HG02943 (cell line): ENCODE data around the gene CNOT3.
"Not testable (repeated sequence)": the region's sequence is repeated elsewhere in the genome, so short reads cannot be mapped to it uniquely, and the experiment has no call there.

Experiments
- ATAC-seq: cut with Tn5 transposase; IDR thresholded peaks from one replicate; pipeline ENCODE4 v1.9.1; 2021; ENCODE audit warnings: mild to moderate bottlenecking, low read depth, moderate library complexity; ENCODE audit not compliant: unreplicated experiment

The CNOT3 gene

DNA sequence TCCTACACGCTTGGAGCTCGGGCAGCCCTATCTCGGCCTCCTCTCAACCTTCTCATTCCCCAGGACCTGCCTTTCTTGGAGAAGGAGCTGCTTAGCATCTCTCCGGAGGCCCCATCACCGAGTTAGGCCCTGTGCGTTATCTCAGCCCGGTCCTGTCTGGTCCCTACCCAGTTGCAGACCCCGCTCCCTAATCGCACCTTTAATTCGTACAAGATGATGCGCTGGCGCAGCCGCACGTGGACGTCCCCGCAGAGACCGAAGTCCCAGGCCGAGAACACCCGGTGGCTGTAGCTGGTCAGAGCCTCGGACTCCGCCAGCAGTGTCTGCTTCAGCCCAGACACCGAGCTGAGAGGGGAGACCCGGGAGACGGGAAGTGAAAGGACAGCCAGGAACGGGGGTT is 27.7 kb downstream of the CNOT3 start:
- ATAC-seq = no peak

DNA sequence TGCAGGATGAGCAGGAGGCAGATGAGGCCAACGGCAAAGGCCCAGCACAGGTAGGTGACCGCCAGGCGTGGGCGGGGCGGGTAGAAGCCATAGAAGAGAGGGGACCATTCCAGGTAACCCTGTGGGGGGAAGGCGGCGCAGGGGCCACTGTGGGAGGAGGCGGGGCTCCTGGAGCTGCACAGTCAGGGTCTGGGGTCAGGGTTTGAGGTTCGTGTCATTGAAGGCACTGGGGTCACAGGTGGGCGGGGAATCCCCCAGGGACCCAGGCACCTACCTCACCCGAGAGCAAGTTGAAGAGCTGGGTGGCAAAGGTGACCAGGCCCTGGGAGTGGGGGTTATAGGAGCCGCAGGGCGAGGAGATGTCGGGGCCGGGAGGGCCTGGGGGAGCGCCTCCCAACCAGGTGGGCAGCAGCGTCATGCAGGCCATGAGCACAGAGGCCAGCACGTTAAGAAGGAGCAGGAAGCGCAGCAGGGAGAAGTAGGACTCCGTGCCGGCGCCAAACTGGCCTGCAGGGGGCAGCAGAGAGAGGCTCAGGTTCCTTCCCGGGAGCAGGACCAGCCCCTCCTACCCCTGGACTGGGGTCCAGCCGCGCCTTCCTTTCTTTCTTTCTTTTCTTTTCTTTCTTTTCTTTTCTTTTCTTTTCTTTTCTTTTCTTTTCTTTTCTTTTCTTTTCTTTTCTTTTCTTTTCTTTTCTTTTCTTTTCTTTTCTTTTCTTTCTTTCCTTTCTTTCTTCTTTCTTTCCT is 30.8 kb downstream of the CNOT3 start:
- no peak for ATAC-seq

DNA sequence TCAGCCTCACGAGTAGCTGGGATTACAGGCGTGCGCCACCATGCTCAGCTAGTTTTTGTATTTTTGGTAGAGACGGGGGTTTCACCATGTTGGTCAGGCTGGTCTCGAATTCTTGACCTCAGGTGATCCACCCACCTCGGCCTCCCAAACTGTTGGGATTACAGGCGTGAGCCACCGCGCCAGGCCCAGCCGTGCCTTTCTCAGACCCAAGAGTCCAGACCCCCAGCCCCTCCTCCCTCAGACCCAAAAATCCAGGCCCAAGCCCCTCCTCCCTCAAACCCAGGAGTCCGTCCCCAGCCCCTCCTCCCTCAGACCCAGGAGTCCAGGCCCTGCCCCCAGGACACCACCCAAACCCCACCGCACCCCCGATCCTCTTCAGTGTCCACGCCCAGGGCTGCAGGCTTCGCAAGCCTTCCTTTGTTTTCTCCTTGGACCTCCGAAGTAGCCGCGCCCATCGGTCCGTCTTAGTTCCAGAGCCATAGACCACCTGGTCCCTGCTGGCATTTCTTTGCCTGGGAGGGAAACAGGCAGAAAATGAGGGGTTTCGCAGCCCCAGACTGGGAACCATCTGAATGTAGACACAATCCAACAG is 31.7 kb downstream of the CNOT3 start:
- ATAC-seq = no peak

DNA sequence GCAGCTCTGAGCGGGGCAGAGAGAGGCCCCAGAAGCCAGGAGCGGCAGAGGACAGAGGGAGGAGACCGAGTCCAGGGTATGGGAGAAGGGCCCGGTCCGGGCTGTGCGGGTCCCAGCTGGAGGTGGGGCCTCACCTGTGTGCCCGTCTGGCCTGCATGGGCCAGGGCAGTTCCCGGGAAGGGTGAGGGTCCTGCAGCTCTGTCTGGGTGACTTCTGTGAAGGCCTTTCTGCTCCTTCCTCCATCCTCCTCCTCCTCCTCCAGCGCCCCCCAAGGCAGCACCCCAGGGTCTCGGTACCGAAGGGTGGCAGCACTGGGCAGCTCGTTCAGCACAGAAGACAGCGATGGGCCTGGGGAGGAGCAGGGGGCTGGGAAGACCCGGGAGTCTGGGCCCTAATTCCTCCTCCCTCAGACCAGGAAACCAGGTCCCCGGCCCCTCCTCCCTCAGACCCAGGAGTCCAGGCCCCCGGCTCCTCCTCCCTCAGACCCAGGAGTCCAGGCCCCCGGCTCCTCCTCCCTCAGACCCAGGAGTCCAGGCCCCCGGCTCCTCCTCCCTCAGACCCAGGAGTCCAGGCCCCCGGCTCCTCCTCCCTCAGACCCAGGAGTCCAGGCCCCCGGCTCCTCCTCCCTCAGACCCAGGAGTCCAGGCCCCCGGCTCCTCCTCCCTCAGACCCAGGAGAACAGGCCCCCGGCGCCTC is 34.3 kb downstream of the CNOT3 start:
- not testable (repeated sequence) for ATAC-seq

DNA sequence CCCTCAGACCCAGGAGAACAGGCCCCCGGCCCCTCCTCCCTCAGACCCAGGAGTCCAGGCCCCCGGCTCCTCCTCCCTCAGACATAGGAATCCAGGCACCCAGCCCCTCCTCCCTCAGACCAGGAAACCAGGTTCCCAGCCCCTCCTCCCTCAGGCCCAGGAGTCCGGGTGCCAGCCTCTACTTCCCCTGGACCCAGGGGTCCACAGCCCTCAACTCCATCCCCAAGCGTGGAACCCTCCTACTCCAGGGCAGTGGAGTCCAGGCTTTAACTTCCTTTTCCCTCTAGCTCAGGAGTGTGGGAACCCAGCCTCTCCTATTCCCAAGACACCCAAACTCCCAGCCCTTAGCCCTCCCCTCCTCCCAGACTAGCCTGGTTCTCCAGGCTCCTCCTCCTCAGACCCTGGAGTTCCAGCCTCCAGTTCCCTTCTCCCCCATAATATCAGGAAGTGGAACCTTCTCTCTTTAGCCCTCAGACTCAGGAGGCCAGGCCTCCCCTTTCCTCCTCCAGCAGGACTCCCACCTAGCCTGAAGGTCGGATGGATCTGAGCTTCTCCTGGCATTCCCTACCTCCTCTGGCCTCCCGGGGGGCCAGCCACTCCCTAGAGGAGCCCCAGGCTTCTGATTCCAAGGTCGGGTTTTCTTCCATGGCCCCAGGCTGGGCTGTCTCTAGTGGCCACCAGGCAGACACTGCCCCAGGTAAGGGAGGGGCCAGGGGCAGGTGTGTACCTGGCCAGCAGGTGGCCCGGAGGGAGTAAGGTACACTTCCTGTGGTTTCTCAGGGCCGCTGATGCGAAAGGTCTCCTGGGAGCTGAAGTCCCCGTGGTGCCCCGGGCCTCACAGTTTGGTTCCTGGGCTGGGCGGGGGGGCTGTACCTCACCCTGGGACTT is 35.2 kb downstream of the CNOT3 start, which contains the start of gene TMC4:
TMC4 (minus strand) TSS at position 690 of the 888 bp plus-strand sequence; CDS start at position 647, 43 bp downstream.
- ATAC-seq = no peak

DNA sequence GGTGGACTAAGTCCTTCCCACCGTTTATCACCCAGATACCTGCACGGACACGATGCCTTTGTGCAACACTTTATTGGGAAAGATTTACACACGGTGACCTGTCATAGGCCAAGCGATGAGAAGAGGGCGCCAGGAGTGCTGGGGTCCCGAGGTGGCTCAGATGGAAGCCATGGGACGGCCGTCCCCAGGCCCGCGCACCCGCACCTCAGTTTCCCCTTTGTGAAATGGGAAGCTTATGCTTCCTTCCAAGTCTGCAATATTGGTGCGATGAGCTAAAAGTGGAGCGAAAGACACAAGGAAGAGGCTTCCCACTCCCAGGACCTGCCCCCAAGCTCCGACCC is 35.8 kb downstream of the CNOT3 start:
- no peak for ATAC-seq

DNA sequence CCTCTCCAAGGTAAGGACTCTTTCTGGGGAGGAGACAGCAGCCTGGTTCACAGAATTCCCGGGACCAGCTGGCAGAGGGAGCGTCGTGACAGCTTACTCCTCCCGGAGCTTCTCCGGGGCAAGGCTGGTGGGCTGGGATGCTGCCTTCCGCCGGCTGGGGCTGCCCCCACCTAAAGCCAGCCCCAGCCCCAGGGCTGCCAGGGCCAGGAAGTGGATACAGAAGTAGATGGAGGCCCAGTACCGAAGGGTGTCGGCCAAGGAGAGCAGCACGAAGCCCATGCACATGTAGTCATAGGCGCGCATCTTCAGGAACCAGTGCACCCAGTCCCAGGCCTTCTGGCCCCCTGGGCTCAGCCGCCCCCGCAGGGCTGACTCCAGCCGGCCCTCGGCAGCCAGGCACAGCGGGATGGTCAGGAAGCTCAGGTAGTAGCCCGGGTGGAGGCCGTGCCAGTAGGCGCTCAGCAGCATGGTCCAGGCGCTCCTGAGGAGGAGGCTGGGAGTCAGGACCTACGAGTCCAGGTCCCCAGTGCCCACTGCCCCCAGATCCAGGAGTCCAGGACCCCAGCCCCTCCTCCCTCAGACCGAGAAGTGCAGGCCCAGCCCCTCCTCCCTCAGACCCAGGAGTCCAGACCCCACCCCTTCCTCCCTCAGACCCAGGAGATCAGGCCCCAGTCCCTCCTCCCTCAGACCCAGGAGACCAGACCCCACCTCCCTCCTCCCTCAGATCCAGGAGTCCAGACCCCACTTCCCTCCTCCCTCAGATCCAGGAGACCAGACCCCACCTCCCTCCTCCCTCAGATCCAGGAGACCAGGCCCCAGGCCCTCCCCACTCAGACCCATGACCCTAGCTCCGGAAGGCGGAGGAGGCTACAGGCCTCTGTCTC is 36.6 kb downstream of the CNOT3 start:
- ATAC-seq = no peak

DNA sequence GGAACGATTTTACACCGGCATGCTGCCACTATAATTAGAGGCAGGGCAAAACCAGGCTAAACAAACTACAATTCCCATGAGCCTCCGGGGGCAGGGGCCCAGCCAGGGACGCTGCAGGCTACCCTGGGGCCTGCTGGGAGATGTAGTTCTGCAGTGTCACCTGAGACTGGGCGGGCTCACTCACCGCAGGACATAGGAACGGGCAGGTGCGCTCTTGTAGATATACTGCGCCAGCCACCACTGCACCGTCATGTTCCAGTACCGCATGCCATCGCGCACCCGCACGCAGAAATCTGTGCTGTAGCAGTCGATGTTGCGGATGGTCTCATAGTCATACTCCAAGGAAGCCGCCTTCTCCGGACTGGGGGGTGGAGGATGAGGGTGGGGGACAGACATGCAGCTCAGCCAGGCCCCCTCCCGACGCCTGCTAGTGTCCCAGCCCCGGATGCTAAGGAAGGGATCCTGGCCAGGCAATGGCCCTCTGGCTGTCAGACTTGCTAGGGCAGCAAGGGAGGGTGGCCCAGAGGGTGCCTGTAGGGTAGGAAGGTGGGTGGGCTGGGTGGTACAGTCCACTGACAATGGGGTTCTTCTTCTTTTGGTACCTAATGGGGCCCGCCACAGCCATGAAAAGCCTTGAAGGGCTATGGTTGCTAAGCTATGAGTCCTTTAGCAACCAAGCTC is 41.2 kb downstream of the CNOT3 start:
- ATAC-seq = no peak

DNA sequence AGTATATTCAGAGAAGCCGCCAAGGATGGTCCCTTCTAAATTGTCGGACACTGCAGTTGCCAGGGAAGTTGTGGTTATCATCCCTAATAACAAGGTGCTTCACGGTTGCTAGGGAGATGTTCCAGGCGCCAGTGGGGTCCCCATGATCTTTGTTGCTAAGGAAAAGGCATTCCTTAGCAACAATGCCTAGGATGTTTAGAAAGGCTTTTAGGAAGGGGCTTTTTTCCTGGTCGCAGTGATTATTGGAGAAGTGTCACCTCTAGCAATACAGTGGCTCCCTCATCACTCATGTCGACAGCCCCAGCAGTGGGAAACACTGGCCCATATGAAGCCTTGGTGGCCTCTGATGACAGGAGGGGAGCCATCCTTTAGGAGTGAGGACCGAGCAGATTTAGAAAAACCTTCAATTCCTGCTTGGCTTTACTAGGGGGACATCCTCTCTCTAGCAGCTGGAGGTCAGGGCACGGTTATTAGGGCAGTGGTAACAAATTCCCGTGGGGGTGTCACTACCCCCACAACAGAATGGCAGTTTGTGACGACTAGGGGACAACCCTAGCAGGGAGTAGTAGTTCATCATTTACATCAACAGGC is 41.8 kb downstream of the CNOT3 start:
- no peak for ATAC-seq

DNA sequence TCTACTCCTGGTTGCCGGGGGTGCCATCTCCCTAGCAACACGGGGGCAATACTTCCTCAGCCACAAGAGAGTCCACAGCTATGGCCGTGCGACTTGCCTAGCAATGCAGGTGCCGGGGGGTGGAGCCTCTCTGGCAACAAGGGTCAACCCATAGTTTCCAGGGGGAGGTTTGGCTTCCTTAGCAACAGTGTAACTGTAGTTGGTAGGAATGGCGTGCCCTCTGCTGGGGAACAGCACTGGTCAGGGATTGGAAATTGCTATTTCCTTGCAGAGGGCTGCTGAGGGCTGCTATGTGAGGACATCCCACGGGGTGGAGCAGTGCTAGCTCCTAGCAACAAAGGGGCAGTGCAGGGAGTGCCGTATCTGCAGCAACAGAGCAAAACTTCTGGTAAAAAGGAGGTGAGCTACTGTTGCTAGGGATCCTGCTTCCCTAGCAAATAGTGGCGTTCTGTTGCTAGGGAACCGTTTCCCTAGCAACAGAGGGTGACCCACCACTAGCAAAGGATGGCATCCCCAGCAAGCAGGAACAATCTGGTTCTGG is 42.4 kb downstream of the CNOT3 start:
- ATAC-seq = no peak

DNA sequence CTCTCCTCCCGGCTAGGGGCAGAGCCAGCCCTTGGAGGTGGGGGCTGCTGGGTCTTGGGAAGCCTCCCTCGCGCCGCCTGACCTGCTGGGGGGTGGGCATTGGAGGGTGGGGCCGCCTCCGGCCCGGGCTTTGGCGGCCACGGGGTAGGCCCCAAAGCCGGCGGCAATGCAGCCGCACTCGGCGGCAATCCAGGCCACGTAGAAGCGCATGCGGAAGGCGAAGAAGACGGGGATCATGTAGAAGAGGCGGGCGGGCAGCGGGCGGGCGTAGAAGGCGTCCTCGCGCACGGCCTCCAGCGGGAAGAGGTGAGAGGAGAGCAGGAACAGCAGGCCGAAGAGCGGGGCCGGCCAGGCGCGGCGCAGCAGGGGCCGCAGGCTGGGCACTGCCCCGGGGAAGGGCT is 43.1 kb downstream of the CNOT3 start:
- ATAC-seq = no peak

DNA sequence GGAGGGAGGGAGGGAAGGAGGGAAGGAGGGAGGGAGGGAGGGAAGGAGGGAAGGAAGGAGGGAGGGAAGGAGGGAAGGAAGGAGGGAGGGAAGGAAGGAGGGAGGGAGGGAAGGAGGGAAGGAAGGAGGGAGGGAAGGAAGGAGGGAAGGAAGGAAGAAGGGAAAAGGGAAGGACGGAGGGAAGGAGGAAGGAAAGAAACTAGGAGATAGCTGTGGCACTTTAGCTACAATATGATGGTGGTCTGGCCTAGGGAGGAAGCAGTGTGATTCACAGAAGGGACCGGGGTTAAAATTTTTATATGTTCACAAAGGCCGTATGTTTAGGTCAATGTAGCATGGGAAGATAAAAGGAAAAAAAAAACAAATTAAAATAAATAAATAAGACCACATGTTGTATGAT is 44.3 kb downstream of the CNOT3 start:
- not testable (repeated sequence) for ATAC-seq

DNA sequence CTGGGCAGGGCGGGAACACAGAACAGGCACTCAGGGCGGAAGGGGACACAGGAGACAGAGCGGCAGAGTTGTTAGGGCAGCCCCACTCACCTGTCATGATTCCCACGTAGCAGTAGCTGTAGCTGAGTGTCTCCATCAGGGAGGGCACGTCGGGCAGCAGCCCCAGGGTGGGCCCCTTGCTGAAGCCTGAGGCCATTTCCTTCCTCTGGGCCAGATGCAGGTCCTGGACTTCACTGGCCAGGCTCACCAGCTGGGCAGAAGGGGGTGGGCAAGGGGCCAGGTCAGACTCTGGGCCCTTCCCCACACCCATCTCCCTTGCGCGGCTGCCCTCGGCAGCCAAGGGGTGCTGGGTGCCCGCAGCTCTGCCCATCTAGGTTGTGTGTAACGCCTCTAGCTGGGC is 45.9 kb downstream of the CNOT3 start:
- no peak for ATAC-seq

DNA sequence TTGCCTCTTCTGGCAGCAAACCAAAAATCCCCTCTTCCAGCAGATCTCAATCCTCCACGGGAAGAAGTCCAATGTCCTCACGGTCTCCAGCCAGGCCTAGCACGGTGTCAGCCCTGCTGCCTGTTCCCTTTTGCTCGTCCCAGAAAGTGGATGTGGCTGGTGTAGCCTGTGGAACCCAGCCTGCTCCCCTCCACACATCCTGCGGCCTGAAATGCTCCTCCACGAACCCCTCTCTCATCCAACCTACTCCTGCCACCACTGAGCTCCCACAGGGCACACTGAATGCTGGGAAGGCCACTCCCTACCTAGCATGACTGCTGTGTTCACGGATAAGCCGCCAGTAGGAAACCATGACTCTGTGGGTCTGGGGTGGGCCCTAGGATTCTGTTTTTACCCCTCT is 48.8 kb downstream of the CNOT3 start:
- ATAC-seq = no peak

DNA sequence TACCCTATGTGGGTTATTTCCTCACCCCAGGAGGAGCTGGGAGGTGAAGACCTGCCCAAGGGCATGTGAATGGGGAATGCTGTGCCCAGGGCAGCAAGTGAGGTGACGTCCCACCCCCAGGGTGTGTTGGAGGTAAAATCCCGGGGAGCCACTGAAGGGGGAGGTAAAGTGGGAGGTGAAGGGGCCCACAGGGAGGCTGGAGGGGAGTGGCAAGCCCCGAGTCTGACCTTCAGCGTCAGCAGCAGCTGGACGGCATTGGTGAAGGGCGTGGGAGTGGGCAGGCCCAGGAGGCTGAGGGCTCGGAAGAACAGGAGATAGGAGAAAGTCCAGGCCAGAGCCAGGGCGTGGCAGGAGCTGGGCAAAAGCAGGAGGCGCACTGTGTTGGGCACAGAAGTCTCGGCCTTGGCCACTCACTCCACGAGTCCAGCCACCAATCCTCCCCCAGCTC is 49.4 kb downstream of the CNOT3 start:
- ATAC-seq = no peak

DNA sequence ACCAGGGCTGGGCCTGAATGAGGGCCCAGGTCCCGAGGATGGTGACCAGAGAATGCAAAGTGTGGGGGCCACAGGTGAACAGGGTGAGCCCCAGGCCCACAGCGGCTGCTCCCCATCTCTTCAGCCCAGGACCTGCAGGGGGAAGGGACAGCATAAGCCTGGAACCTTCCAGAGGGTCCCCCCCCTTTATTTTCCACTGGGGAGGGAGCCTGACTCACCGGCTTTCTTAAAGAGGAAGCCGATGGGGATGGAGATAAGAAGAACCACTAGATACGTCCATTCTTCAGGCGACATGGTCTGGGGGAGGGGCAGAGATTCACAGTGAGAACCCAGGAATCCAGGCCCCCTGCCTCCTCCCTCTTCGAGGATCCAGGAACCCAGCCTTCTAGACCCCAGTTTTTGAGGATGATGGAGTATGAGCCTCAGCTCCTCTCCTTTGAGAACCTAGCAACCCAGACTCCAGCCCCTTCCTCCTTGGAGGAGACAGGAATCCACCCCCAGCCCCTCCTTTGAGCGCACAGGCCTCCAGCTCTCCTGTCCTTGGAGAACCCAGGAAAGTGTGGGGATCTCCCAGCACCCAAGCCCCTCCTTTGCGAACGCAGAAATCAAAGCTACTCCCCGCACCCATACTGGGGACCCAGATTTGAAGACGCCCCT is 50.8 kb downstream of the CNOT3 start:
- no peak for ATAC-seq

DNA sequence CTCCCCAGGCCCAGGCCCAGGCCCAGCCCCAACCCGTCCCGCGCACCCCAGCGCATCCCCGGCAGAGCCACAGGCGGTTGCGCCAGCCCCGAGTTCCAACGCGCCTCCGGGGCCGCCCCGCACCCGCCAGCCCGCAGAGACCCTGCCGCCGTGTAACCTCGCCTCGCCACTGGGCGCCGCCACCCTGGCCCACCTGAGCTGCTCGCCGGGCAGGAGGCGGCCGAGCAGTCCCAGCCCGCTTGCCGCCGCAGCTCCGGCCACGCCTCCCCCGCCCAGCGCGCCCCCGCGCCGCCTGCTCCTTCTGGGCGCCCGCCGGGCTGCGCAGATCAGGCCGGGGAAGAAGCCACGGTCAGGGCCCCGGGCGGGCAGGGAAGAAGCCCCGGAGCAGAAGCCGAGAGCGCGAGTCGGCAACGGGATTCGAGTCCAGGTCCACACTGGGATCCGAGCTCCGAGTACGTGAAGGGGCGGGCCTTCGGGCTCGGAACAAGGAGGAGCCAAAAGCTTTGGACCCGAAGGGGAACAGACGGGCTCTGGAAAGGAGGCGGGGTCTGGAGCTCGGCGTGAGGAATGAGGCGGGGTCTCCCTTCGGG is 51.7 kb downstream of the CNOT3 start, which contains the start of gene MBOAT7:
MBOAT7 (minus strand) TSS at position 436 of the 590 bp plus-strand sequence. CDS start 1,072 bp downstream, outside the sequence.
- ATAC-seq = peak; percentile 14
